ENCODE results near the gene NPLOC4.

DNA sequence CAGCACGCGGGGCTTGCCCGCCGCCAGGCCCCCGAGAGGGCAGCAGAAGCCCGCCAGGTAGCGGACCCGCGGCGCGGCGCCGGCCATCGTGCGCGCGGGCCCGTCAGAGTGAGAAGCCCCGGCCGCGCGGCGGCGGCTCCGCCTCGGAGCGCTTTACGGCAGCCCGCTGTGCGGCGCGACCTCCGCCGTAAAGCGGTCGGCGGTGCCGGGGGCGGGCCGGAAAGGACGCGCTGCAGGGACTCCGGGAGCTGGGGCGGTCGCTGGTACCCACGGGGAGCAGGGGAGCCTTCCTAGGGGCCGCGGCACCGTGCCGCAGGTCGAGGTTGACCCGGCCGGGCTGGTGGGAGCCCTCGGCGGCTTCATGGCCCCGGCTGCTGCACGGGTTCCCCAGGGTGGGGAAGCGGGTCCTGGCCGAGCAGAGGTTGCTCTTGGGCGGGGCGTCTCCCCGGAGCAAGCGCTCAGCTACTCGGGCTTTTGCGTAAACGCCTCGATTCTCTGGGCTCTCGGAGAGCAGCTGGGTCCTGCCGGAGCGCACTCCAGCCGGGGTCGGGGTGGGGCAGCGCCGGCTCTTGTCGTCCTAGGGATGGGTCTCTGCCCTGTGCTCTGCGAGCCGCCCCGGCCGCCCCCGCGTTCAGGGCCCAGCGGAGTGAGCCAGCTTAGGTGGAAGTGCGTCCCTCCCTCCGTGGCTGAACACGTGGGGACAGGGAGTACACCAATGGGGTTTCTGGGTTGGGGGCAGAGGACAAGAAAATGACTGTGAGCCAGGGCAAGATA is 84.5 kb downstream of the NPLOC4 start, which contains the start of gene FAAP100:
- TF ChIP-seq EZH2 (IDR thresholded peaks at IDR 0.05; ENCODE audit: borderline replicate concordance, insufficient read depth, low read depth, low read length, poor library complexity, severe bottlenecking) = no peak
- TF ChIP-seq, protein P1, sequence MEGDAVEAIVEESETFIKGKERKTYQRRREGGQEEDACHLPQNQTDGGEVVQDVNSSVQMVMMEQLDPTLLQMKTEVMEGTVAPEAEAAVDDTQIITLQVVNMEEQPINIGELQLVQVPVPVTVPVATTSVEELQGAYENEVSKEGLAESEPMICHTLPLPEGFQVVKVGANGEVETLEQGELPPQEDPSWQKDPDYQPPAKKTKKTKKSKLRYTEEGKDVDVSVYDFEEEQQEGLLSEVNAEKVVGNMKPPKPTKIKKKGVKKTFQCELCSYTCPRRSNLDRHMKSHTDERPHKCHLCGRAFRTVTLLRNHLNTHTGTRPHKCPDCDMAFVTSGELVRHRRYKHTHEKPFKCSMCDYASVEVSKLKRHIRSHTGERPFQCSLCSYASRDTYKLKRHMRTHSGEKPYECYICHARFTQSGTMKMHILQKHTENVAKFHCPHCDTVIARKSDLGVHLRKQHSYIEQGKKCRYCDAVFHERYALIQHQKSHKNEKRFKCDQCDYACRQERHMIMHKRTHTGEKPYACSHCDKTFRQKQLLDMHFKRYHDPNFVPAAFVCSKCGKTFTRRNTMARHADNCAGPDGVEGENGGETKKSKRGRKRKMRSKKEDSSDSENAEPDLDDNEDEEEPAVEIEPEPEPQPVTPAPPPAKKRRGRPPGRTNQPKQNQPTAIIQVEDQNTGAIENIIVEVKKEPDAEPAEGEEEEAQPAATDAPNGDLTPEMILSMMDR (IDR thresholded peaks at IDR 0.05) = no peak
